Nephron progenitor cell (in vitro differentiated cells): ENCODE measurements around the gene NOS1AP.

ENCODE experiments used
- DNase-seq: peaks from one replicate; pipeline ENCODE4 v3.0.0; 2021
- H3K27ac Mint-ChIP-seq: 2 replicates; pipeline ENCODE4 v1.8.0; 2021; ENCODE audit warnings: mild to moderate bottlenecking, moderate library complexity, mixed read lengths
- H3K27me3 Mint-ChIP-seq: 2 replicates; pipeline ENCODE4 v1.8.0; 2021; ENCODE audit warnings: mild to moderate bottlenecking, low read depth, mixed read lengths; ENCODE audit not compliant: poor library complexity
- H3K36me3 Mint-ChIP-seq: 2 replicates; pipeline ENCODE4 v1.8.0; 2021; ENCODE audit warnings: low read depth, mixed read lengths
- H3K4me1 Mint-ChIP-seq: 2 replicates; pipeline ENCODE4 v1.8.0; 2021; ENCODE audit warnings: mixed read lengths
- H3K4me3 Mint-ChIP-seq: 2 replicates; pipeline ENCODE4 v1.8.0; 2021; ENCODE audit warnings: mild to moderate bottlenecking, moderate library complexity, mixed read lengths
- H3K9me3 Mint-ChIP-seq: 2 replicates; pipeline ENCODE4 v1.8.0; 2021; ENCODE audit warnings: mild to moderate bottlenecking, moderate library complexity, mixed read lengths
- TF ChIP-seq, protein P1 (sequence below): fragments of 200-600 bp; sonication (generic); IDR thresholded peaks from 2 replicates; pipeline ENCODE4 v1.5.0; 2021; ENCODE audit warnings: antibody characterized with exemption

Gene NOS1AP

DNA sequence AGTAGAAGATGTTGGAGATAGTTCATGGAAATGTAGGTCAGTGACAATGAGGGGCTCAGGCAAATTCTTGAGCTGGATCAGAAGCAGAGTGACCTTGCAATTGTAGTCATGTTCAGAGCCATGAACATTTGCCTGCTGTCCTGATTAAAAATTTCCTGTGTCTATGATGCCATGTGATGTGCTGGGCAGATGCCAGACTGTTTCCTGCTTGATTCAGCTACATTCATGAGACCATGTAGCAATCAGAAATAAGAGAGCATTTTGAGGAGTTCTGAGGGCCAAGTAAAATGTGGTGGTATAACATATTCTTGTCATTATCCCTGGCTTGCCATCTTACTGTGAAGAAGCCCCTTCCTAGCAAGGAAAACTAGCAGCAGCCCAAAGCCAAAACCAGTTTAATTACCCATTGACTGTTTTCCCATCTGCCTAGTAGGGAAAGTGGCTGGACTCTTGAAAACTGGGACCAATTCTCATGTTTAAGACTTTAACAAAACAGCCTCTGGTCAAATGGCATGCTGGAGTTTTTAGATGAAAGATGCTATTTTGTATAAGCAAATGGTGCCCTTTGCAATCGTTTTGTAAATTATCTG lies 118.3 kb downstream of the NOS1AP start:
- no peaks in the 10 kb centered on the region for H3K36me3 Mint-ChIP-seq
- peaks cover 6% of the 10 kb centered on the region for H3K27me3 Mint-ChIP-seq
- DNase-seq, result no peak
- H3K4me3 Mint-ChIP-seq, result no peak overlapping the region
- peaks cover 7% of the 10 kb centered on the region for H3K4me1 Mint-ChIP-seq
- H3K9me3 Mint-ChIP-seq, result peaks cover 5% of the 10 kb centered on the region
- TF ChIP-seq, protein P1, sequence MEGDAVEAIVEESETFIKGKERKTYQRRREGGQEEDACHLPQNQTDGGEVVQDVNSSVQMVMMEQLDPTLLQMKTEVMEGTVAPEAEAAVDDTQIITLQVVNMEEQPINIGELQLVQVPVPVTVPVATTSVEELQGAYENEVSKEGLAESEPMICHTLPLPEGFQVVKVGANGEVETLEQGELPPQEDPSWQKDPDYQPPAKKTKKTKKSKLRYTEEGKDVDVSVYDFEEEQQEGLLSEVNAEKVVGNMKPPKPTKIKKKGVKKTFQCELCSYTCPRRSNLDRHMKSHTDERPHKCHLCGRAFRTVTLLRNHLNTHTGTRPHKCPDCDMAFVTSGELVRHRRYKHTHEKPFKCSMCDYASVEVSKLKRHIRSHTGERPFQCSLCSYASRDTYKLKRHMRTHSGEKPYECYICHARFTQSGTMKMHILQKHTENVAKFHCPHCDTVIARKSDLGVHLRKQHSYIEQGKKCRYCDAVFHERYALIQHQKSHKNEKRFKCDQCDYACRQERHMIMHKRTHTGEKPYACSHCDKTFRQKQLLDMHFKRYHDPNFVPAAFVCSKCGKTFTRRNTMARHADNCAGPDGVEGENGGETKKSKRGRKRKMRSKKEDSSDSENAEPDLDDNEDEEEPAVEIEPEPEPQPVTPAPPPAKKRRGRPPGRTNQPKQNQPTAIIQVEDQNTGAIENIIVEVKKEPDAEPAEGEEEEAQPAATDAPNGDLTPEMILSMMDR, result no peak
- no peak overlapping the region for H3K27ac Mint-ChIP-seq

DNA sequence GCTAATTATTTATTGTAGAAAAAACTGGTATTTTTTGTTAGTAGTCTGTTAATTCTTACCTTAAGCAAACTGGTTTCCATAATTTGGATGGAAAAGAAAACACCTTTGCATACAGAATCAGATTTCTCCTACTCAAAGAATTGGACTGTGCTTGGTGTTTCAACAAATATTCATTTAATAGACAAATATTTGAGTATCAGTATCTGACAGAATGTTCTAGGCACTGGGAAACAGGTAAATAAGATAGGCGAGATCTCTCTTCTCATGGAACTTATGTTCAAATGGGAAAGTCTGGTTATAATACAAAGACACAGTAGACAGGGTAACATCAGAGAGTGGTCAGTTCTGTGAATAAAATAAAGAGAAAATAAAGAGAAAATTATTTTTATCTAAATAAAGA lies 119.9 kb downstream of the NOS1AP start:
- peaks cover 7% of the 10 kb centered on the region for H3K4me1 Mint-ChIP-seq
- TF ChIP-seq, protein P1, result no peak
- peaks cover 6% of the 10 kb centered on the region for H3K27me3 Mint-ChIP-seq
- no peak overlapping the region for H3K4me3 Mint-ChIP-seq
- no peak for DNase-seq
- H3K9me3 Mint-ChIP-seq, result peaks cover 5% of the 10 kb centered on the region
- H3K36me3 Mint-ChIP-seq, result no peaks in the 10 kb centered on the region
- no peak overlapping the region for H3K27ac Mint-ChIP-seq

DNA sequence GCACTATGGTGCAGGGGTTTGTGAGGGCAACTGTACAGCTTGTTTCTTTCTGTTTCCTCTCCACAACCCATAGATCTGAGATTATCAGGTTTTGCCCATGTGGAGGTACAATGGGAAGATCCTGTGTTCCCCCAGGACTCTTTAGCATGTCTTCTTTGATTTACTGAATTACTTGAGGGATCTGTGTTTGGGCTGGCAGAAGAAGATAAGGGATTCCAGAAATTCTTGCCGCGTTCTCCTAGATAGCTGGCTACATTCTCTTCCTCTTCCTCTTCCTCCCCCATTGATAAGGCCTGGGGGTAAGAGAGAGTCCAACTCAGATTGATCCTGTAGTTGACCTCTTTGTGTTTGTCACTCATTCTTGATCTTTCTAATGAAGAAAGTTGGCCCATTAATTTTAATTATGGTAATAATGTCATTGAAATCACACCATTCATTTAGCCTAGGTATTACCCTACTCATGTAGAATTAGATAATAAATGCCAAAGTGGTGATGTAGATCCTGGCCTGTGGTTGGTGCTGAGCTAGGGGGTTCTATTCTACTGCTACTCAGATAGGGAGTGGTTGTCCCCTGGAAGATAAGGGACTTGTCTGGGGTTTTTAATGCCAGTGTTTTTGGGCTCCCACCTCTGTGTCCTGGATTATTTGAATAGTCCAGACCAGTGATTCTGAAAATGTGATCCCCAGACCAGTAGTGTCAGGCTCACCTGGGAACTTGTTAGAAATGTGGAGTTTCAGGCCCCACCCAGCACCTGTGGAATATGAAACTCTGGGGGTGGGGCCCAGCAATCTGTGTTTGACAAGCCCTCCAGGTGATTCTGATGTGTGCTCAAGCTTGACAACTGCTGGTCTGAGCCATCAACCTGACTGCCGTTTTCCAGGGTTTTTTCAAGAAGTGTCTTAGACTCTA lies 122.2 kb downstream of the NOS1AP start:
- H3K36me3 Mint-ChIP-seq, result no peaks in the 10 kb centered on the region
- peaks cover 2% of the 10 kb centered on the region for H3K27me3 Mint-ChIP-seq
- H3K4me1 Mint-ChIP-seq, result peaks cover 7% of the 10 kb centered on the region
- no peaks in the 10 kb centered on the region for H3K9me3 Mint-ChIP-seq
- TF ChIP-seq, protein P1, result no peak
- no peak overlapping the region for H3K4me3 Mint-ChIP-seq
- no peak for DNase-seq
- H3K27ac Mint-ChIP-seq, result peak overlapping the region; percentile 14

DNA sequence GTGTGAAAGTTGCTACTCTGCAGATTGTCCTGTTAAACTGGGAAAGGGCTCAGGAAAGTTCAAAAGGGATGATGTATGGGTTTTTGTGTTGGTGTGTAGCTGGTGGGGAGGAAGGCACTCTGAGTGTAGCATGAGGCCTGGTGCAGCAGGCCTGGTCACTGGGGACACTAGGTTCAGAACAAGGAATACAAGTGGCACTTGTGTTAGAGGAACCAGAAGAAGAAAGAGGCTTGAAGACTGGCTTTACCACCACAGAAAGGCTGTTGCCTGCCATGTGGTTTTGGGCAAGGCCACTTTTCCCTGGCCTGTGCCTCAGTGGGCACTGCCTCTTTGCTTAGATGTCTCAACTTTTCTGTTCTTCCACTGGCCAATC lies 122.8 kb downstream of the NOS1AP start:
- Mint-ChIP-seq H3K9me3 (no peaks in the 10 kb centered on the region), H3K36me3 (no peaks in the 10 kb centered on the region), H3K27me3 (peaks cover 2% of the 10 kb centered on the region), H3K4me3 (no peak overlapping the region), H3K4me1 (peaks cover 13% of the 10 kb centered on the region), H3K27ac (no peak overlapping the region)
- TF ChIP-seq, protein P1, result no peak
- DNase-seq, result no peak

DNA sequence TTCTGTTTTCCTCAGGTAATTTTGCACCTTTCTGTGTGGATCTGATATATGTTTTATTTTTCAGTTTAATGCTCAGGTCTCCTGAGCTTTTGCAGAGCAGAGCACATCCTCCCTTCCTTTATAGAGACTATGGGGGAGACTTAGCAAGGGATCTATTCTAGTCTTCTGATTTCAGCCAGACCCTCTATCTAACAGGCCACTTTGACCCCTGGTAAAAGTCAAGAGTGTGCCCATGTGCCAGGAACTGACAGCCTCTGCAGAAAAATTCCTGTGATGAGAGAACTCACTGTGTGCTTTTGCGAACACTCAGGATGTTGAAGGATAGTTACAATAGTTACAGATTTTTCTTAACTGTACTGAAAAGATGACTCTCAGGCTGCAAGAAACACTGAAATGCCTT lies 123.3 kb downstream of the NOS1AP start:
- TF ChIP-seq, protein P1, result no peak
- no peaks in the 10 kb centered on the region for H3K36me3 Mint-ChIP-seq
- H3K9me3 Mint-ChIP-seq, result no peaks in the 10 kb centered on the region
- no peaks in the 10 kb centered on the region for H3K27me3 Mint-ChIP-seq
- no peak for DNase-seq
- peaks cover 14% of the 10 kb centered on the region for H3K4me1 Mint-ChIP-seq
- no peak overlapping the region for H3K27ac Mint-ChIP-seq
- no peak overlapping the region for H3K4me3 Mint-ChIP-seq
